ENCODE results near the gene WAC. TPM values are rescaled to one million over a fixed set of nuclear protein-coding genes. Genes with fewer than 3 reads are reported as not detected.

The WAC gene
- total RNA-seq, 4 donors from 2014 or later = 66.6 to 102 (median 78.9) TPM

GRCh38 chr10:28668363-28669226 lies 135.7 kb downstream of the WAC start:
- WGBS, 2 donors (ENCODE audit: low coverage in 1 of 2) = 2 to 11% methylated on average over 9 to 57 of the region's 59 CpGs
- Histone ChIP-seq H3K36me3 (no peaks in the 10 kb centered on the region), H3K9me3 (no peaks in the 10 kb centered on the region), H3K4me1 (peaks cover 0 to 17% (median 10%) of the 10 kb centered on the region in 4 donors), H3K4me3 (peak overlapping the region in 2 of 4 donors; percentile 30 to 45), H3K27ac (no peak overlapping the region), H3K27me3 (peaks cover 82% of the 10 kb centered on the region)
- intact Hi-C loops (cut with DNase I; ENCODE audit: low total_unique reads) (loop anchor here (5.0 kb wide), 1 partner anchor 324 kb away; no protein-coding TSS in a partner anchor), in situ Hi-C loops (cut with MboI; ENCODE audit: low pct_ligation_motif_present in 1 of 4, low pct_unique_long_range_greater_than_20kb in 1 of 4, low sequenced_read_pairs in 3 of 4) (loop anchor here (5.0 to 25.0 kb wide), 5 partner anchors 316 to 636 kb away; no protein-coding TSS in a partner anchor)
- TF ChIP-seq CTCF (IDR thresholded peaks at IDR 0.05) (no peak), POLR2A (IDR thresholded peaks at IDR 0.05) (no peak), EP300 (IDR thresholded peaks at IDR 0.05; ENCODE audit: low read depth) (no peak), POLR2AphosphoS5 (IDR thresholded peaks at IDR 0.05) (no peak)
- peak; percentile 55 for DNase-seq

- intact Hi-C loops (cut with DNase I; ENCODE audit: low total_unique reads) = loop anchor here (5.0 kb wide), 1 partner anchor 323 kb away; no protein-coding TSS in a partner anchor
- peaks cover 86% of the 10 kb centered on the region for H3K27me3 ChIP-seq
- 40 to 47% methylated on average over 17 to 21 of the region's 21 CpGs for WGBS, 2 donors (ENCODE audit: low coverage in 1 of 2)
- no peak overlapping the region for H3K27ac ChIP-seq
- no peak for TF ChIP-seq CTCF (IDR thresholded peaks at IDR 0.05)
- TF ChIP-seq POLR2A (IDR thresholded peaks at IDR 0.05) = no peak
- TF ChIP-seq POLR2AphosphoS5 (IDR thresholded peaks at IDR 0.05) = no peak
- no peak for TF ChIP-seq EP300 (IDR thresholded peaks at IDR 0.05; ENCODE audit: low read depth)
- no peak for DNase-seq
- no peaks in the 10 kb centered on the region for H3K36me3 ChIP-seq
- H3K4me3 ChIP-seq = peak overlapping the region in 2 of 4 donors; percentile 30 to 45
- in situ Hi-C loops (cut with MboI; ENCODE audit: low pct_ligation_motif_present in 1 of 4, low pct_unique_long_range_greater_than_20kb in 1 of 4, low sequenced_read_pairs in 3 of 4) = loop anchor here (5.0 to 25.0 kb wide), 6 partner anchors 315 to 635 kb away; no protein-coding TSS in a partner anchor
- peaks cover 0 to 11% (median 7%) of the 10 kb centered on the region in 4 donors for H3K4me1 ChIP-seq
- no peaks in the 10 kb centered on the region for H3K9me3 ChIP-seq
Measured at GRCh38 chr10:28669227-28670173, 136.6 kb downstream of the WAC start.

Small RNAs within 50 kb of the gene (small RNA-seq; reads per million reads assigned to genes)
- 0 reads per million in 4 donors for gene RNU4ATAC6P
- gene RNU6-1067P = 0 to 0.24 (median 0.07) reads per million in 4 donors

Other genes starting within 250 kb of the WAC start
- 10 to 100 TPM; 13.1 to 44.8 (median 27.3) TPM for gene MPP7, start 230.1 kb upstream of the WAC start, total RNA-seq
- gene BAMBI, start 144.4 kb downstream of the WAC start, total RNA-seq = 1 to 10 TPM in 2 of 4 donors, under 1 TPM in 1, not detected in 1; 1.00 to 3.7 (median 1.2) TPM

All from transverse colon (tissue), 4 donors.